HG02759 (cell line): Measurements from ENCODE around the gene MID1.

ENCODE experiments used
- ATAC-seq: cut with Tn5 transposase; IDR thresholded peaks from one replicate; pipeline ENCODE4 v1.9.1; 2021; ENCODE audit warnings: mild to moderate bottlenecking, moderate library complexity; ENCODE audit not compliant: unreplicated experiment

MID1 gene

GRCh38 chrX:10620121-10620699 is at the start of gene MID1:
Gene MID1, minus strand, starts transcription at chrX:10620585. Its CDS starts 53,038 bp downstream, at chrX:10567547.
- peak; percentile 59 for ATAC-seq

GRCh38 chrX:10667143-10667542 is 46.8 kb upstream of the MID1 start:
- ATAC-seq: no peak

- ATAC-seq: no peak
Measured at GRCh38 chrX:10666102-10666501, 45.7 kb upstream of the MID1 start.

GRCh38 chrX:10665681-10666080 is 45.3 kb upstream of the MID1 start:
- no peak for ATAC-seq

GRCh38 chrX:10660171-10660570 is 39.8 kb upstream of the MID1 start:
- ATAC-seq: no peak

GRCh38 chrX:10656214-10656613 is 35.8 kb upstream of the MID1 start:
- ATAC-seq: no peak

GRCh38 chrX:10654960-10655359 is 34.6 kb upstream of the MID1 start:
- ATAC-seq: no peak

- ATAC-seq: no peak
Measured at GRCh38 chrX:10653302-10653701, 32.9 kb upstream of the MID1 start.

GRCh38 chrX:10649265-10649664 is 28.9 kb upstream of the MID1 start:
- no peak for ATAC-seq

- no peak for ATAC-seq
Measured at GRCh38 chrX:10648614-10649013, 28.2 kb upstream of the MID1 start.

- ATAC-seq: no peak
Measured at GRCh38 chrX:10636851-10637250, 16.5 kb upstream of the MID1 start.

GRCh38 chrX:10636337-10636736 is 16.0 kb upstream of the MID1 start:
- ATAC-seq: no peak

- no peak for ATAC-seq
Measured at GRCh38 chrX:10634392-10635161, 14.2 kb upstream of the MID1 start.

- ATAC-seq: no peak
Measured at GRCh38 chrX:10633722-10634121, 13.3 kb upstream of the MID1 start.

- no peak for ATAC-seq
Measured at GRCh38 chrX:10631416-10632145, 11.2 kb upstream of the MID1 start.

GRCh38 chrX:10630320-10630719 is 9.9 kb upstream of the MID1 start:
- ATAC-seq: no peak

GRCh38 chrX:10629905-10630304 is 9.5 kb upstream of the MID1 start:
- ATAC-seq: no peak

GRCh38 chrX:10628906-10629305 is 8.5 kb upstream of the MID1 start:
- no peak for ATAC-seq

GRCh38 chrX:10622197-10622596 is 1.8 kb upstream of the MID1 start:
- ATAC-seq: no peak

GRCh38 chrX:10619425-10620046 is 849 bp downstream of the MID1 start:
- peak; percentile 42 for ATAC-seq

- ATAC-seq: no peak
Measured at GRCh38 chrX:10618961-10619360, 1.4 kb downstream of the MID1 start.

GRCh38 chrX:10617999-10618351 is 2.4 kb downstream of the MID1 start:
- no peak for ATAC-seq
